Testis (tissue), 3 donors: ENCODE measurements around the gene INPP4A. TPM values are rescaled to one million over a fixed set of nuclear protein-coding genes. Genes with fewer than 3 reads are reported as not detected.

Source experiments
- DNase-seq: peaks from one replicate; pipeline ENCODE4 v3.0.0-alpha.2; 2019
- H3K27ac ChIP-seq, 2 donors: fragments of 200-600 bp; sonication (generic); one replicate each; pipeline ENCODE4 v1.5.1; 2019
- H3K27me3 ChIP-seq: fragments of 200-600 bp; sonication (generic); one replicate; pipeline ENCODE4 v1.5.1; 2019
- H3K36me3 ChIP-seq: fragments of 200-600 bp; sonication (generic); one replicate; pipeline ENCODE4 v1.5.1; 2017; ENCODE audit warnings: low read depth; ENCODE audit errors: missing control alignments
- H3K4me1 ChIP-seq: fragments of 200-600 bp; sonication (generic); one replicate; pipeline ENCODE4 v1.5.1; 2019
- H3K4me3 ChIP-seq, 2 donors: fragments of 200-600 bp; sonication (generic); one replicate each; pipeline ENCODE4 v1.5.1; 2017 to 2019
- H3K9me3 ChIP-seq: fragments of 200-600 bp; sonication (generic); one replicate; pipeline ENCODE4 v1.5.1; 2017
- CTCF ChIP-seq, 3 experiments: fragments of 450-650 bp in 2 of 3; fragments of 200-600 bp in 1 of 3; sonication (generic) in 1 of 3; IDR thresholded peaks; one replicate each; pipeline ENCODE4 v1.5.1; 2016 to 2019; ENCODE audit warnings: antibody characterized with exemption in 3 of 3, mild to moderate bottlenecking in 2 of 3, moderate library complexity in 1 of 3
- POLR2A ChIP-seq: fragments of 450-650 bp; IDR thresholded peaks from one replicate; pipeline ENCODE4 v1.6.1; 2017; ENCODE audit warnings: antibody characterized with exemption, mild to moderate bottlenecking, moderate library complexity
- WGBS, 2 donors: methylation state at CpG; one replicate each; pipeline ENCODE4 v1.1.5; 2018; 5-methylcytosine and 5-hydroxymethylcytosine counted together
- intact Hi-C: fragments of 100-400 bp; cut with DNase I; formaldehyde crosslinking; loops from one replicate; pipeline ENCODE4 v1.15.1; 2023; ENCODE audit warnings: low total_unique reads
- polyA plus RNA-seq: library from polyadenylated mRNA; stranded (reverse); fragments of 350-450 nt; fragmentation: Illumina TruSeq; extraction: RNeasy Lipid Tissue Mini Kit (QIAGEN cat#74804); gene quantifications from one replicate; pipeline ENCODE4 v1.2.3, GENCODE V29; 2014; ENCODE audit warnings: low read depth, low replicate concordance; ENCODE audit not compliant: insufficient read depth
- total RNA-seq, 2 donors: library from RNA; depleted of rRNA; stranded (reverse); fragments of >200 nt; gene quantifications; one replicate each; pipeline ENCODE4 v1.2.3, GENCODE V29; 2016

The INPP4A gene
- total and polyA plus RNA-seq, 3 donors from 2014 or later: 13.3 to 42.9 (median 35.6) TPM

GRCh38 chr2:98572676-98573075 lies 128.0 kb downstream of the INPP4A start:
- peak; percentile 28 for DNase-seq
- no peaks in the 10 kb centered on the region for H3K27me3 ChIP-seq
- H3K36me3 ChIP-seq: no peaks in the 10 kb centered on the region
- no peaks in the 10 kb centered on the region for H3K9me3 ChIP-seq
- no peak overlapping the region for H3K27ac ChIP-seq
- H3K4me3 ChIP-seq: no peak overlapping the region
- intact Hi-C loops: no loop called here
- WGBS, 2 donors: 76 to 81% methylated on average over 12 to 15 of the region's 15 CpGs
- TF ChIP-seq CTCF (IDR thresholded peaks at IDR 0.05): no peak
- TF ChIP-seq POLR2A: no peak
- H3K4me1 ChIP-seq: no peaks in the 10 kb centered on the region

GRCh38 chr2:98573426-98573825 lies 128.8 kb downstream of the INPP4A start:
- Histone ChIP-seq H3K27ac (no peak overlapping the region), H3K27me3 (no peaks in the 10 kb centered on the region), H3K4me1 (no peaks in the 10 kb centered on the region), H3K4me3 (no peak overlapping the region), H3K36me3 (no peaks in the 10 kb centered on the region), H3K9me3 (no peaks in the 10 kb centered on the region)
- intact Hi-C loops: no loop called here
- TF ChIP-seq CTCF (IDR thresholded peaks at IDR 0.05) (no peak), POLR2A (no peak)
- 92 to 97% methylated on average over 9 to 13 of the region's 13 CpGs for WGBS, 2 donors
- no peak for DNase-seq

- Histone ChIP-seq H3K4me3 (no peak overlapping the region), H3K36me3 (no peaks in the 10 kb centered on the region), H3K4me1 (no peaks in the 10 kb centered on the region), H3K27me3 (no peaks in the 10 kb centered on the region), H3K9me3 (no peaks in the 10 kb centered on the region), H3K27ac (no peak overlapping the region)
- WGBS, 2 donors: 93 to 95% methylated on average over 9 to 20 of the region's 22 CpGs
- TF ChIP-seq CTCF (IDR thresholded peaks at IDR 0.05) (no peak), POLR2A (no peak)
- DNase-seq: no peak
- intact Hi-C loops: no loop called here
Observed at GRCh38 chr2:98576666-98577312, 132.1 kb downstream of the INPP4A start.

GRCh38 chr2:98577313-98577712 lies 132.7 kb downstream of the INPP4A start:
- no peak overlapping the region for H3K4me3 ChIP-seq
- no peaks in the 10 kb centered on the region for H3K27me3 ChIP-seq
- no peak for TF ChIP-seq POLR2A
- TF ChIP-seq CTCF (IDR thresholded peaks at IDR 0.05): no peak
- intact Hi-C loops: no loop called here
- no peak overlapping the region for H3K27ac ChIP-seq
- no peaks in the 10 kb centered on the region for H3K4me1 ChIP-seq
- no peak for DNase-seq
- no peaks in the 10 kb centered on the region for H3K36me3 ChIP-seq
- no peaks in the 10 kb centered on the region for H3K9me3 ChIP-seq
- WGBS, 2 donors: 79% methylated on average over 10 of the region's 10 CpGs

- 91 to 93% methylated on average over 9 of the region's 9 CpGs for WGBS, 2 donors
- no peaks in the 10 kb centered on the region for H3K27me3 ChIP-seq
- intact Hi-C loops: no loop called here
- H3K4me1 ChIP-seq: no peaks in the 10 kb centered on the region
- no peak for TF ChIP-seq CTCF (IDR thresholded peaks at IDR 0.05)
- no peak for TF ChIP-seq POLR2A
- H3K36me3 ChIP-seq: no peaks in the 10 kb centered on the region
- no peaks in the 10 kb centered on the region for H3K9me3 ChIP-seq
- no peak overlapping the region for H3K27ac ChIP-seq
- no peak overlapping the region for H3K4me3 ChIP-seq
- DNase-seq: no peak
Observed at GRCh38 chr2:98578231-98578630, 133.6 kb downstream of the INPP4A start.
